ENCODE results near the gene STAG1.

Gene STAG1

DNA sequence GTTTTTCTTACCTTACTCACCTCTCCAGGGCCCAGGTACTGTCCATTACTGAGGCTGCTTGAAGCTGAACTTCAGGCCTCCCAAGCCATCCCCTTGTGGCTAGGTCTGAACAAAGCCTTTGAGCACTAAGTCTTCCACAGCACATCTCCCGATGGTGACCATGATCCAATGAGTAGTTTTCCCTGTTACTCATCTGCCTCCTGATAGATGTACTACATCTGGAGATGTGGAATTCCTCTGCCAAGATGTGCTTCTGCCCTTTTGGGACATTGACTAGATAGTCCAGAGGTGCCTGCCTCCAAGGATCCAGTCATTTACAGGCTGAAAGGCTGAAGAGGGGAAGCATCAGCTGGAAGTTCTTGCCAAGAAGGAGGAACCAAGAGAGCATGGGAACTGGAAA is 37.8 kb upstream of the STAG1 start:
- H3K27me3 ChIP-seq (ENCODE audit: insufficient read depth, low read length, poor library complexity, severe bottlenecking) = no peaks in the 10 kb centered on the region
- no peak overlapping the region for H2AFZ ChIP-seq (ENCODE audit: low read length)
- H4K20me1 ChIP-seq (ENCODE audit: insufficient read depth, low read length, poor library complexity, severe bottlenecking) = no peaks in the 10 kb centered on the region
- H3K79me2 ChIP-seq (ENCODE audit: insufficient read depth, low read length) = no peaks in the 10 kb centered on the region
- TF ChIP-seq EZH2phosphoT487 (IDR thresholded peaks at IDR 0.05; ENCODE audit: borderline replicate concordance) = no peak
- TF ChIP-seq, protein P1, sequence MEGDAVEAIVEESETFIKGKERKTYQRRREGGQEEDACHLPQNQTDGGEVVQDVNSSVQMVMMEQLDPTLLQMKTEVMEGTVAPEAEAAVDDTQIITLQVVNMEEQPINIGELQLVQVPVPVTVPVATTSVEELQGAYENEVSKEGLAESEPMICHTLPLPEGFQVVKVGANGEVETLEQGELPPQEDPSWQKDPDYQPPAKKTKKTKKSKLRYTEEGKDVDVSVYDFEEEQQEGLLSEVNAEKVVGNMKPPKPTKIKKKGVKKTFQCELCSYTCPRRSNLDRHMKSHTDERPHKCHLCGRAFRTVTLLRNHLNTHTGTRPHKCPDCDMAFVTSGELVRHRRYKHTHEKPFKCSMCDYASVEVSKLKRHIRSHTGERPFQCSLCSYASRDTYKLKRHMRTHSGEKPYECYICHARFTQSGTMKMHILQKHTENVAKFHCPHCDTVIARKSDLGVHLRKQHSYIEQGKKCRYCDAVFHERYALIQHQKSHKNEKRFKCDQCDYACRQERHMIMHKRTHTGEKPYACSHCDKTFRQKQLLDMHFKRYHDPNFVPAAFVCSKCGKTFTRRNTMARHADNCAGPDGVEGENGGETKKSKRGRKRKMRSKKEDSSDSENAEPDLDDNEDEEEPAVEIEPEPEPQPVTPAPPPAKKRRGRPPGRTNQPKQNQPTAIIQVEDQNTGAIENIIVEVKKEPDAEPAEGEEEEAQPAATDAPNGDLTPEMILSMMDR (conservative IDR thresholded peaks at IDR 0.05; ENCODE audit: low read length) = no peak
- H3K4me3 ChIP-seq (ENCODE audit: low read length, poor library complexity, severe bottlenecking) = no peak overlapping the region
- no peaks in the 10 kb centered on the region for H3K9me2 ChIP-seq (replicated peaks; ENCODE audit: low read depth, low read length)
- H3K4me2 ChIP-seq (ENCODE audit: low read depth, low read length, poor library complexity, severe bottlenecking) = no peak overlapping the region
- H3K9ac ChIP-seq (ENCODE audit: low read depth, low read length, poor library complexity, severe bottlenecking) = no peak overlapping the region
- H3K9me3 ChIP-seq (ENCODE audit: insufficient read depth, low read depth, low read length) = no peaks in the 10 kb centered on the region
- H3K36me3 ChIP-seq (ENCODE audit: insufficient read depth, low read length) = no peaks in the 10 kb centered on the region
- peaks cover 20% of the 10 kb centered on the region for H3K4me1 ChIP-seq (ENCODE audit: insufficient read depth, low read length, poor library complexity, severe bottlenecking)
- H3F3A ChIP-seq (ENCODE audit: low read depth) = no peaks in the 10 kb centered on the region

DNA sequence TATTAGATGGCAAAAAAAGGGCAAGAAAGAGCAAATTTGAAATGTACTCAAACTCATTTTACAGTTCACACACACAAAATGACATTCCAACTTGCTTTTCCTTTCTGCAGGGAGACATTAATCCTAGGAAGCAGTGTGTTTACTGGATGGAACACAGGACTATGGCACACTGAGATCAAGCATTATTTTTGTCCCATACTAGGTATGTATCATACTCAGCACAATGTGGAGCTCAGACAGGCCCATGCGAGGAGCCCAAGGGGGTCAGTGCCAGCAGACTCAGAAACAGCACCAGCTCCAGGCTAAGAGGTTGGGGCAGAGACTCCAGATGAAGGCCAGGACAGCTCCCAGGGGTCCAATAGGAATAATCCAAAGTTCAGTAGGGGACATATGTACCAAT is 36.0 kb upstream of the STAG1 start:
- H3K79me2 ChIP-seq (ENCODE audit: insufficient read depth, low read length) = no peaks in the 10 kb centered on the region
- H3K9me3 ChIP-seq (ENCODE audit: insufficient read depth, low read depth, low read length) = no peaks in the 10 kb centered on the region
- no peak overlapping the region for H3K4me3 ChIP-seq (ENCODE audit: low read length, poor library complexity, severe bottlenecking)
- H3K36me3 ChIP-seq (ENCODE audit: insufficient read depth, low read length) = no peaks in the 10 kb centered on the region
- no peak overlapping the region for H3K4me2 ChIP-seq (ENCODE audit: low read depth, low read length, poor library complexity, severe bottlenecking)
- H3F3A ChIP-seq (ENCODE audit: low read depth) = no peaks in the 10 kb centered on the region
- no peaks in the 10 kb centered on the region for H3K27me3 ChIP-seq (ENCODE audit: insufficient read depth, low read length, poor library complexity, severe bottlenecking)
- H3K9me2 ChIP-seq (replicated peaks; ENCODE audit: low read depth, low read length) = no peaks in the 10 kb centered on the region
- no peak overlapping the region for H3K9ac ChIP-seq (ENCODE audit: low read depth, low read length, poor library complexity, severe bottlenecking)
- H3K4me1 ChIP-seq (ENCODE audit: insufficient read depth, low read length, poor library complexity, severe bottlenecking) = peaks cover 20% of the 10 kb centered on the region
- H4K20me1 ChIP-seq (ENCODE audit: insufficient read depth, low read length, poor library complexity, severe bottlenecking) = no peaks in the 10 kb centered on the region
- no peak overlapping the region for H2AFZ ChIP-seq (ENCODE audit: low read length)
- TF ChIP-seq EZH2phosphoT487 (IDR thresholded peaks at IDR 0.05; ENCODE audit: borderline replicate concordance) = no peak
- TF ChIP-seq, protein P1 (conservative IDR thresholded peaks at IDR 0.05; ENCODE audit: low read length) = no peak

DNA sequence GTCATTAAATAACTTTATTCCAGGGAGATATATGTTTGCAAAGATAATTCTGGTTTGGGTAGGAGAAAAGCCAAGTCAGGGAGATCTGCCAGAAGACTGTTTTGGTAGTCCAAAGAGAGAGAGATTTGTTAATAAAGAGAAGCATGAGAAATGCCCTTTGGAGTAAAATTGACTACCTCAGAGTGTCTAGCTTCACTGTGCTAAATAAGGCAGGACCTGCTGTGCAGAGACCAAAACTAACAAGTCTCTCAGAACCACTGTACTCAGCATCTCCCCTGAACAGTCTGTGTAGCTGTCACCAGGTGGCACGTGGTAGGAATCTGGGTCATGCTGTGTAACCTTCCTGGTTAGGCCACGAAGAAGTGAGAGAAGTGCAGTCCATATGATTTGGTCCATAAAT is 35.2 kb upstream of the STAG1 start:
- Histone ChIP-seq H3K79me2 (ENCODE audit: insufficient read depth, low read length) (no peaks in the 10 kb centered on the region), H2AFZ (ENCODE audit: low read length) (peak overlapping the region; percentile 1), H3F3A (ENCODE audit: low read depth) (no peaks in the 10 kb centered on the region), H3K4me2 (ENCODE audit: low read depth, low read length, poor library complexity, severe bottlenecking) (peak overlapping the region; percentile 55), H3K4me1 (ENCODE audit: insufficient read depth, low read length, poor library complexity, severe bottlenecking) (peaks cover 20% of the 10 kb centered on the region), H3K36me3 (ENCODE audit: insufficient read depth, low read length) (no peaks in the 10 kb centered on the region), H3K4me3 (ENCODE audit: low read length, poor library complexity, severe bottlenecking) (peak overlapping the region; percentile 38), H3K9ac (ENCODE audit: low read depth, low read length, poor library complexity, severe bottlenecking) (peak overlapping the region; percentile 21), H3K9me2 (replicated peaks; ENCODE audit: low read depth, low read length) (no peaks in the 10 kb centered on the region), H4K20me1 (ENCODE audit: insufficient read depth, low read length, poor library complexity, severe bottlenecking) (no peaks in the 10 kb centered on the region), H3K27me3 (ENCODE audit: insufficient read depth, low read length, poor library complexity, severe bottlenecking) (no peaks in the 10 kb centered on the region), H3K9me3 (ENCODE audit: insufficient read depth, low read depth, low read length) (no peaks in the 10 kb centered on the region)
- TF ChIP-seq, protein P1 (conservative IDR thresholded peaks at IDR 0.05; ENCODE audit: low read length) = no peak
- no peak for TF ChIP-seq EZH2phosphoT487 (IDR thresholded peaks at IDR 0.05; ENCODE audit: borderline replicate concordance)

Measured in Loucy (cell line).